Measurements from ENCODE around the gene FGFR1OP2. TPM values are rescaled to one million over a fixed set of nuclear protein-coding genes. Genes with fewer than 3 reads are reported as not detected.

FGFR1OP2 gene
- polyA plus RNA-seq, 1 experiment: 46.2 TPM

DNA sequence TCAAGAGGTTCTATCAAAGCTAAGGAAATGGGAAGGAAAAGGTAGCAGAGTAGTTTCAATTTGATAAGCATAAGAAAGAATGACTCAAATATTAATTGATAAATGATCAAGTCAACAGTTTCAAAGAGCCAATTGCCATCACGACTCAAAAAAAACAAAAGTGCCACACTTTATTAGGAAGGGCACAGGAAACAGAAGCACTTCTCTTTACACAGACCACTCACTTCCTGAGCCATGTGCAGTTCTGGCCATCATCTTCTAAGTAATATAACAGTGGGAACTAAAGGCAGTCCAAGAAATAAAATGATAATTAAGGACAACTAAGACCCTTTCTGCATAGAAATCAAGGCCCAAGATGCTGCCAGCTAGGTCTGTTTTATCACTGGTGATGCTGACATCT is 62.7 kb downstream of the FGFR1OP2 start:
- H3K27me3 ChIP-seq (ENCODE audit: control insufficient read depth, insufficient read depth, low read length): no peaks in the 10 kb centered on the region
- TF ChIP-seq, protein P1, sequence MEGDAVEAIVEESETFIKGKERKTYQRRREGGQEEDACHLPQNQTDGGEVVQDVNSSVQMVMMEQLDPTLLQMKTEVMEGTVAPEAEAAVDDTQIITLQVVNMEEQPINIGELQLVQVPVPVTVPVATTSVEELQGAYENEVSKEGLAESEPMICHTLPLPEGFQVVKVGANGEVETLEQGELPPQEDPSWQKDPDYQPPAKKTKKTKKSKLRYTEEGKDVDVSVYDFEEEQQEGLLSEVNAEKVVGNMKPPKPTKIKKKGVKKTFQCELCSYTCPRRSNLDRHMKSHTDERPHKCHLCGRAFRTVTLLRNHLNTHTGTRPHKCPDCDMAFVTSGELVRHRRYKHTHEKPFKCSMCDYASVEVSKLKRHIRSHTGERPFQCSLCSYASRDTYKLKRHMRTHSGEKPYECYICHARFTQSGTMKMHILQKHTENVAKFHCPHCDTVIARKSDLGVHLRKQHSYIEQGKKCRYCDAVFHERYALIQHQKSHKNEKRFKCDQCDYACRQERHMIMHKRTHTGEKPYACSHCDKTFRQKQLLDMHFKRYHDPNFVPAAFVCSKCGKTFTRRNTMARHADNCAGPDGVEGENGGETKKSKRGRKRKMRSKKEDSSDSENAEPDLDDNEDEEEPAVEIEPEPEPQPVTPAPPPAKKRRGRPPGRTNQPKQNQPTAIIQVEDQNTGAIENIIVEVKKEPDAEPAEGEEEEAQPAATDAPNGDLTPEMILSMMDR (IDR thresholded peaks at IDR 0.05; ENCODE audit: low read depth, low read length): no peak

GRCh38 chr12:27001663-27002062 is 63.4 kb downstream of the FGFR1OP2 start:
- H3K27ac ChIP-seq (ENCODE audit: low read depth, low read length): no peak overlapping the region
- CTCF ChIA-PET: interaction anchor here (1.2 kb wide), 1 partner anchor 141 kb away, joined by 3 read pairs; no protein-coding TSS in a partner anchor
- H3K9me3 ChIP-seq (ENCODE audit: control insufficient read depth, insufficient read depth, low read length): no peaks in the 10 kb centered on the region
- DNase-seq (ENCODE audit: low read depth, low spot score): no peak
- no peaks in the 10 kb centered on the region for H3K27me3 ChIP-seq (ENCODE audit: control insufficient read depth, insufficient read depth, low read length)
- POLR2A ChIA-PET: no interaction called here
- no peak overlapping the region for H3K4me3 ChIP-seq (ENCODE audit: low read depth, low read length)
- TF ChIP-seq, protein P1 (IDR thresholded peaks at IDR 0.05; ENCODE audit: low read depth, low read length): no peak

More for the DNA sequence above, 62.7 kb downstream of the FGFR1OP2 start:
- Histone ChIP-seq H3K9me3 (ENCODE audit: control insufficient read depth, insufficient read depth, low read length) (no peaks in the 10 kb centered on the region), H3K4me3 (ENCODE audit: low read depth, low read length) (no peak overlapping the region), H3K27ac (ENCODE audit: low read depth, low read length) (no peak overlapping the region)
- DNase-seq (ENCODE audit: low read depth, low spot score): no peak
- POLR2A ChIA-PET: interaction anchor here (0.7 kb wide), 1 partner anchor 14 kb away, joined by 4 read pairs; no protein-coding TSS in a partner anchor
- CTCF ChIA-PET: interaction anchor here (0.7 kb wide), 1 partner anchor 14 kb away, joined by 3 read pairs; no protein-coding TSS in a partner anchor

GRCh38 chr12:27002141-27002540 is 63.9 kb downstream of the FGFR1OP2 start:
- CTCF ChIA-PET: interaction anchor here (1.2 to 1.5 kb wide), 2 partner anchors 14 to 140 kb away, joined by 3 to 6 read pairs; no protein-coding TSS in a partner anchor

GRCh38 chr12:27003421-27004381 is 65.4 kb downstream of the FGFR1OP2 start:
- CTCF ChIA-PET: interaction anchor here (0.6 to 1.5 kb wide), 5 partner anchors 10 to 303 kb away, joined by 3 to 9 read pairs (median 3); partner anchors contain the start of gene TM7SF3
- TF ChIP-seq, protein P1 (IDR thresholded peaks at IDR 0.05; ENCODE audit: low read depth, low read length): no peak
- Histone ChIP-seq H3K4me3 (ENCODE audit: low read depth, low read length) (no peak overlapping the region), H3K9me3 (ENCODE audit: control insufficient read depth, insufficient read depth, low read length) (no peaks in the 10 kb centered on the region), H3K27me3 (ENCODE audit: control insufficient read depth, insufficient read depth, low read length) (no peaks in the 10 kb centered on the region), H3K27ac (ENCODE audit: low read depth, low read length) (no peak overlapping the region)
- no peak for DNase-seq (ENCODE audit: low read depth, low spot score)
- POLR2A ChIA-PET: no interaction called here

More at GRCh38 chr12:27002141-27002540, 63.9 kb downstream of the FGFR1OP2 start:
- H3K27me3 ChIP-seq (ENCODE audit: control insufficient read depth, insufficient read depth, low read length): no peaks in the 10 kb centered on the region
- no peaks in the 10 kb centered on the region for H3K9me3 ChIP-seq (ENCODE audit: control insufficient read depth, insufficient read depth, low read length)
- no peak for DNase-seq (ENCODE audit: low read depth, low spot score)
- TF ChIP-seq, protein P1 (IDR thresholded peaks at IDR 0.05; ENCODE audit: low read depth, low read length): no peak
- no peak overlapping the region for H3K4me3 ChIP-seq (ENCODE audit: low read depth, low read length)
- H3K27ac ChIP-seq (ENCODE audit: low read depth, low read length): no peak overlapping the region
- POLR2A ChIA-PET: no interaction called here

DNA sequence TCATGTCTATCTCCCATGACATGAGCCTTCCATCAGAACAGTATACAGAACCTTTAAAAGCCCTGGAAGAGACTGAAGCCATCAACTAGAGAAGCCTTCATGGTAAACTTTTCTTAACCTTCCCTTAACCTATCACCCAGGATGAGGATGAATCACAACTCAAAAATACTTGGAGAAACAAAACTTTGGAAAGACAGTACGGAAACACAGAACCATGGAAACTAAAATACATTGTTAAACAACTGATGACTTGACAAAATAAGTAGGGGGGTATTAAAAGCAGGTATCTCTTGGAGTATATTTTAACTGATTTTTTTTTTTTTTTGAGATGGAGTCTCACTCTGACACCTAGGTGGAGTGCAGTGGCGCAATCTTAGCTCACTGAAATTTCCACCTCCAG is 67.2 kb downstream of the FGFR1OP2 start:
- H3K4me3 ChIP-seq (ENCODE audit: low read depth, low read length): no peak overlapping the region
- ChIA-PET POLR2A (no interaction called here), CTCF (interaction anchor here (0.6 to 1.5 kb wide), 3 partner anchors 9 to 301 kb away, joined by 3 to 4 read pairs (median 3); no protein-coding TSS in a partner anchor)
- no peak for DNase-seq (ENCODE audit: low read depth, low spot score)
- H3K27ac ChIP-seq (ENCODE audit: low read depth, low read length): no peak overlapping the region
- TF ChIP-seq, protein P1 (IDR thresholded peaks at IDR 0.05; ENCODE audit: low read depth, low read length): no peak
- no peaks in the 10 kb centered on the region for H3K9me3 ChIP-seq (ENCODE audit: control insufficient read depth, insufficient read depth, low read length)
- H3K27me3 ChIP-seq (ENCODE audit: control insufficient read depth, insufficient read depth, low read length): no peaks in the 10 kb centered on the region

Measured in AG04450 (cell line).